Measurements from ENCODE around the gene ZNF169. TPM values are rescaled to one million over a fixed set of nuclear protein-coding genes. Genes with fewer than 3 reads are reported as not detected.

The ZNF169 gene
- total RNA-seq, 1 experiment from 2014 or later: 5.0 TPM

- TF ChIP-seq FOXP4 (CRISPR knock-in tag; IDR thresholded peaks at IDR 0.05): no peak
Observed at GRCh38 chr9:94212531-94212930, 46.6 kb upstream of the ZNF169 start (continued).

DNA sequence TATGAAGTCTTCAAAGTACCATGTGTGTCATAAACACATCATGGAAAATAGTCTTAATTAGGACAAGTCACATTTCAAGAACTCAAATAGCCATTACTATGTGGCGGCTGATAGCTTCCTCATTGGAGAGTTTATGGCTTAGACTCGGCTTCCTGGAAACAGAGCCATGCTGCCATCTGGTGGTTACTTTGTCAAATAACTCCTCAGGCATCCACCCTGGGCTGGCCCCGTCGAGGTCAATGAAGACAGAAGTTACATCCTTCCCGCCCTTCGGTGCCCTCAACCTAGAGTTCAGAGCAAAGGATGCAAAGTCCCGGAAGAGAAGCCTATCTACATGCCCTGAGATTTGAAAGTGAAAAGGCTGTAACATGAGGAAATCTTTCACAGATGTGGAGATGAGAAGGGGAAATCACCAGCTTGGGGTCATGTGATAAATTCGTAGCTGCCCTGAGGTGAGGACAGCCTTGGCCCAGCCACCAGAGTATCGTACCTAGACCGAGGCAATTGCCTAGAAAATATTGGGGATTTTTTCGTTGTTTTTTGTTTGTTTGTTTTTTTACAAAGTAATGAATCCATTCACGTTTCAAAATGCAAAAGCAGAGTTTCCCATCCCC lies 45.5 kb upstream of the ZNF169 start:
- peak; percentile 88 for ATAC-seq
- CTCF ChIA-PET: interaction anchor here (0.6 to 3.4 kb wide), 35 partner anchors 15 to 532 kb away, joined by 3 to 156 read pairs (median 5); partner anchors contain the start of genes BARX1 and PTPDC1
- H3K27me3 Mint-ChIP-seq (ENCODE audit: low read depth): peaks cover 11% of the 10 kb centered on the region

More for the DNA sequence above, 45.5 kb upstream of the ZNF169 start:
- Mint-ChIP-seq H3K4me1 (peaks cover 20% of the 10 kb centered on the region), H3K36me3 (peaks cover 6% of the 10 kb centered on the region), H3K4me3 (no peak overlapping the region), H3K27ac (no peak overlapping the region), H3K9me3 (peaks cover 23% of the 10 kb centered on the region)
- POLR2A ChIA-PET: no interaction called here
- TF ChIP-seq, protein P1, sequence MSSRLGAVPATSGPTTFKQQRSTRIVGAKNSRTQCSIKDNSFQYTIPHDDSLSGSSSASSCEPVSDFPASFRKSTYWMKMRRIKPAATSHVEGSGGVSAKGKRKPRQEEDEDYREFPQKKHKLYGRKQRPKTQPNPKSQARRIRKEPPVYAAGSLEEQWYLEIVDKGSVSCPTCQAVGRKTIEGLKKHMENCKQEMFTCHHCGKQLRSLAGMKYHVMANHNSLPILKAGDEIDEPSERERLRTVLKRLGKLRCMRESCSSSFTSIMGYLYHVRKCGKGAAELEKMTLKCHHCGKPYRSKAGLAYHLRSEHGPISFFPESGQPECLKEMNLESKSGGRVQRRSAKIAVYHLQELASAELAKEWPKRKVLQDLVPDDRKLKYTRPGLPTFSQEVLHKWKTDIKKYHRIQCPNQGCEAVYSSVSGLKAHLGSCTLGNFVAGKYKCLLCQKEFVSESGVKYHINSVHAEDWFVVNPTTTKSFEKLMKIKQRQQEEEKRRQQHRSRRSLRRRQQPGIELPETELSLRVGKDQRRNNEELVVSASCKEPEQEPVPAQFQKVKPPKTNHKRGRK (CRISPR knock-in tag; IDR thresholded peaks at IDR 0.05; ENCODE audit: borderline replicate concordance): no peak
- TF ChIP-seq MLX (CRISPR knock-in tag; IDR thresholded peaks at IDR 0.05) (no peak), RELA (CRISPR knock-in tag; IDR thresholded peaks at IDR 0.05; ENCODE audit: borderline replicate concordance) (no peak), NR2C2 (CRISPR knock-in tag; IDR thresholded peaks at IDR 0.05) (no peak), E2F1 (CRISPR knock-in tag; IDR thresholded peaks at IDR 0.05) (no peak), ZNF232 (CRISPR knock-in tag; IDR thresholded peaks at IDR 0.05) (0 out of 2 replicates have a peak, but pooled peaks have one; percentile 11), MAX (CRISPR knock-in tag; IDR thresholded peaks at IDR 0.05) (peak; percentile 36; the same call in 1 of the 2 replicates), ARID4B (CRISPR knock-in tag; IDR thresholded peaks at IDR 0.05; ENCODE audit: borderline replicate concordance) (no peak), CDX4 (CRISPR knock-in tag; IDR thresholded peaks at IDR 0.05; ENCODE audit: borderline replicate concordance) (no peak), CREB1 (CRISPR knock-in tag; IDR thresholded peaks at IDR 0.05) (no peak)
- TF ChIP-seq, protein P2, sequence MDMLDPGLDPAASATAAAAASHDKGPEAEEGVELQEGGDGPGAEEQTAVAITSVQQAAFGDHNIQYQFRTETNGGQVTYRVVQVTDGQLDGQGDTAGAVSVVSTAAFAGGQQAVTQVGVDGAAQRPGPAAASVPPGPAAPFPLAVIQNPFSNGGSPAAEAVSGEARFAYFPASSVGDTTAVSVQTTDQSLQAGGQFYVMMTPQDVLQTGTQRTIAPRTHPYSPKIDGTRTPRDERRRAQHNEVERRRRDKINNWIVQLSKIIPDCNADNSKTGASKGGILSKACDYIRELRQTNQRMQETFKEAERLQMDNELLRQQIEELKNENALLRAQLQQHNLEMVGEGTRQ (CRISPR knock-in tag; IDR thresholded peaks at IDR 0.05): peak; percentile 46; the same call in 1 of the 2 replicates
- TF ChIP-seq, protein P3, sequence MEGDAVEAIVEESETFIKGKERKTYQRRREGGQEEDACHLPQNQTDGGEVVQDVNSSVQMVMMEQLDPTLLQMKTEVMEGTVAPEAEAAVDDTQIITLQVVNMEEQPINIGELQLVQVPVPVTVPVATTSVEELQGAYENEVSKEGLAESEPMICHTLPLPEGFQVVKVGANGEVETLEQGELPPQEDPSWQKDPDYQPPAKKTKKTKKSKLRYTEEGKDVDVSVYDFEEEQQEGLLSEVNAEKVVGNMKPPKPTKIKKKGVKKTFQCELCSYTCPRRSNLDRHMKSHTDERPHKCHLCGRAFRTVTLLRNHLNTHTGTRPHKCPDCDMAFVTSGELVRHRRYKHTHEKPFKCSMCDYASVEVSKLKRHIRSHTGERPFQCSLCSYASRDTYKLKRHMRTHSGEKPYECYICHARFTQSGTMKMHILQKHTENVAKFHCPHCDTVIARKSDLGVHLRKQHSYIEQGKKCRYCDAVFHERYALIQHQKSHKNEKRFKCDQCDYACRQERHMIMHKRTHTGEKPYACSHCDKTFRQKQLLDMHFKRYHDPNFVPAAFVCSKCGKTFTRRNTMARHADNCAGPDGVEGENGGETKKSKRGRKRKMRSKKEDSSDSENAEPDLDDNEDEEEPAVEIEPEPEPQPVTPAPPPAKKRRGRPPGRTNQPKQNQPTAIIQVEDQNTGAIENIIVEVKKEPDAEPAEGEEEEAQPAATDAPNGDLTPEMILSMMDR (IDR thresholded peaks at IDR 0.05): peak; percentile 61
- DNase-seq (ENCODE audit: low spot score): peak; percentile 81

All from WTC11 (cell line).